Muscle layer of duodenum (tissue), 2 donors: ENCODE measurements around the gene HIF1AN.
"Not testable (repeated sequence)": the region's sequence is repeated elsewhere in the genome, so short reads cannot be mapped to it uniquely, and the experiment has no call there.

Experiments used
- H3K27ac ChIP-seq: one replicate; pipeline ENCODE4 v1.7.0; 2013; ENCODE audit warnings: mild to moderate bottlenecking, low read length
- H3K27me3 ChIP-seq: one replicate; pipeline ENCODE4 v1.7.0; 2013; ENCODE audit warnings: low read depth, mild to moderate bottlenecking, control low read depth, low read length
- H3K36me3 ChIP-seq, 2 donors: one replicate each; pipeline ENCODE4 v1.7.0; 2013; ENCODE audit warnings: low read length in 2 of 2, control low read depth in 1 of 2, mild to moderate bottlenecking in 1 of 2; ENCODE audit not compliant: insufficient read depth in 2 of 2, control insufficient read depth in 1 of 2
- H3K4me1 ChIP-seq, 2 donors: one replicate each; pipeline ENCODE4 v1.7.0; 2013; ENCODE audit warnings: low read length in 2 of 2, mild to moderate bottlenecking in 2 of 2, control low read depth in 1 of 2, moderate library complexity in 1 of 2; ENCODE audit not compliant: insufficient read depth in 2 of 2, control insufficient read depth in 1 of 2
- H3K4me3 ChIP-seq, 2 donors: one replicate each; pipeline ENCODE4 v1.7.0; 2013; ENCODE audit warnings: low read length in 2 of 2, low read depth in 1 of 2, mild to moderate bottlenecking in 1 of 2
- H3K9me3 ChIP-seq, 2 donors: one replicate each; pipeline ENCODE4 v1.7.0; 2013; ENCODE audit warnings: low read length in 2 of 2, control low read depth in 1 of 2, mild to moderate bottlenecking in 1 of 2; ENCODE audit not compliant: control insufficient read depth in 1 of 2
- donor health status: healthy.

HIF1AN gene

DNA sequence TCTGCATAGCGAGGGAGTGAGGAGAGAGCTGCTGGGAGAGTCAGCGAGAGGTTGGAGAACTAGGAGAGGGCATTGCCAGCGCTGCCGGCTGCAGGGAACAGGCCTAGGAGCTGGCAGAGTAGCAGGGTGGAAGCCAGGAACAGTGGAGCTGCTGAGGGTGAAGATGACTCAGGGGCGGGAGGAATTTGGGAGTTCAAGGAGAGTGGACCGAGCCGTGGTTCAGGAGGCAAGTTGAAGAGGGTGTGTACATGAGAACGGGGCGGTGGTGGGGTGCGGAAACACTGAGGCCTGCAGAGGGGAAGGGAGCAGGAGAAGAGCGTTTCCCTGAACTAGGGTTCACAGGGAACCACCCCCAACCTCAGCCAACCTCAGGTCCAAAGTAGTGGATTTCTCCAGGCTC lies 31.5 kb downstream of the HIF1AN start:
- no peak overlapping the region for H3K27ac ChIP-seq
- peaks cover 0 to 8% of the 10 kb centered on the region in 2 donors for H3K4me1 ChIP-seq
- H3K4me3 ChIP-seq: no peak overlapping the region
- H3K36me3 ChIP-seq: no peaks in the 10 kb centered on the region
- peaks cover 27% of the 10 kb centered on the region for H3K27me3 ChIP-seq
- H3K9me3 ChIP-seq: no peaks in the 10 kb centered on the region

- no peaks in the 10 kb centered on the region for H3K36me3 ChIP-seq
- H3K4me3 ChIP-seq: no peak overlapping the region
- H3K27me3 ChIP-seq: peaks cover 27% of the 10 kb centered on the region
- H3K27ac ChIP-seq: no peak overlapping the region
- peaks cover 0 to 2% of the 10 kb centered on the region in 2 donors for H3K4me1 ChIP-seq
- H3K9me3 ChIP-seq: no peaks in the 10 kb centered on the region
These were observed 32.1 kb downstream of the HIF1AN start for GRCh38 chr10:100567826-100568225.

- Histone ChIP-seq H3K27ac (no peak overlapping the region), H3K27me3 (peaks cover 27% of the 10 kb centered on the region), H3K4me1 (no peaks in the 10 kb centered on the region), H3K4me3 (no peak overlapping the region), H3K36me3 (no peaks in the 10 kb centered on the region), H3K9me3 (no peaks in the 10 kb centered on the region)
These were observed 33.2 kb downstream of the HIF1AN start for GRCh38 chr10:100568912-100569311.

DNA sequence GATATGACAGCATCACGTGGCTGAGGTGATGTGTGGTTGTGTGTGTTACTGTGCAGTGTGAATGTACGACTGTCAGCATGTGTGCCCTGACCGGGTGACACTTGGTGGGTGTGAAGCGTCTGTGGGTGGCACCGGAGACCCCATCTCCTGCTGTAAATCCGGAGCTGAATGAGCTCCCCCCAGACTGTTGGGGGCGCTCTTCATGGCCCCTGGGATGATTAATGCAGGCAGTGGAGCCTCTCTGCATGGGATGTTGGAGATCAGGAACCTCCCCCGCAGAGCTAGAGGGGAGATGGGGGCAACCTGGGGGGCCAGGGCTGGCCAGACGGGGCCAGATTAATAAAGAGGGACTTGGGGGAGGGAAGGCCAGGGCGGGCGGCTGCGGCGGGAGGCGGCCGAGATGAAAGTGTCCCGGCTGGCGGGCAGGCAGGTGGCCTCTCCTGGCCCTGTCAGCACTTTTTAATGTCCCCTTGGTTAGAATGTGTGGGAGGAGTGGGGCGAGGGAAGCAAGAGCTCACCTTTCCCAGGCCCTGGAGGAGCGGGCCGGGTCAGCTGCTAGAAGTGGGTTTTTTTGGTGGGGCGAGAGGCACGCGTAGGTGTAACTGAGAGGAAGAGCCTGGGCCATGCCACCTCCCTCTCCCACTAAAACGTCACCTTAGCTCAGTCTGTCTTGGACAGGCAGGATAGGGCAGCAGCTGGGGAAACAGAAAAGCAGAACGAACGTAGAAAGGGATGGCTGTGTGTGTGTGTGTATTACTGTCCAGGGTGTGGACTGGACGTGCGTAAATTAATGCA lies 34.1 kb downstream of the HIF1AN start:
- no peaks in the 10 kb centered on the region for H3K36me3 ChIP-seq
- no peaks in the 10 kb centered on the region for H3K9me3 ChIP-seq
- no peaks in the 10 kb centered on the region for H3K4me1 ChIP-seq
- H3K4me3 ChIP-seq: no peak overlapping the region
- H3K27ac ChIP-seq: no peak overlapping the region
- H3K27me3 ChIP-seq: peaks cover 27% of the 10 kb centered on the region

GRCh38 chr10:100570506-100570905 lies 34.8 kb downstream of the HIF1AN start:
- no peaks in the 10 kb centered on the region for H3K9me3 ChIP-seq
- H3K27ac ChIP-seq: no peak overlapping the region
- H3K27me3 ChIP-seq: peaks cover 27% of the 10 kb centered on the region
- H3K4me1 ChIP-seq: no peaks in the 10 kb centered on the region
- H3K4me3 ChIP-seq: no peak overlapping the region
- H3K36me3 ChIP-seq: no peaks in the 10 kb centered on the region

- Histone ChIP-seq H3K4me1 (no peaks in the 10 kb centered on the region), H3K27ac (no peak overlapping the region), H3K36me3 (no peaks in the 10 kb centered on the region), H3K27me3 (peaks cover 23% of the 10 kb centered on the region), H3K4me3 (no peak overlapping the region), H3K9me3 (no peaks in the 10 kb centered on the region)
These were observed 35.5 kb downstream of the HIF1AN start for GRCh38 chr10:100571084-100571856.

DNA sequence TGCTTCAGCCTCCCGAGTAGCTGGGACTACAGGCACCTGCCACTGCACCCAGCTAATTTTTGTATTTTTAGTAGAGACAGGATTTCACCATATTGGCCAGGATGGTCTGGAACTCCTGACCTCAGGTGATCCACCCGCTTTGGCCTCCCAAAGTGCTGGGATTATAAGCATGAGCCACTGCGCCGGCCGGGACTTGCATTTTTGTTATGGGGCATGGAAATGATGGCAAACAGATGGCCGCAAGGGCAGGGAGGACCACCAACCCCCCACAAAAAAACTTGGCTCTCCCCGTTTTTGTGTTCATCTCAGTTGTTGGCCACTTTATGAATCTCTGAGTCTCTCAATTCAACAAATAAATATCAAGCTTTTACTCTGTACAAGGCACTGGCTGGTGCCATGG lies 39.4 kb downstream of the HIF1AN start:
- not testable (repeated sequence) for H3K4me3 ChIP-seq, H3K27me3 ChIP-seq, H3K36me3 ChIP-seq, H3K27ac ChIP-seq, H3K4me1 ChIP-seq, H3K9me3 ChIP-seq

DNA sequence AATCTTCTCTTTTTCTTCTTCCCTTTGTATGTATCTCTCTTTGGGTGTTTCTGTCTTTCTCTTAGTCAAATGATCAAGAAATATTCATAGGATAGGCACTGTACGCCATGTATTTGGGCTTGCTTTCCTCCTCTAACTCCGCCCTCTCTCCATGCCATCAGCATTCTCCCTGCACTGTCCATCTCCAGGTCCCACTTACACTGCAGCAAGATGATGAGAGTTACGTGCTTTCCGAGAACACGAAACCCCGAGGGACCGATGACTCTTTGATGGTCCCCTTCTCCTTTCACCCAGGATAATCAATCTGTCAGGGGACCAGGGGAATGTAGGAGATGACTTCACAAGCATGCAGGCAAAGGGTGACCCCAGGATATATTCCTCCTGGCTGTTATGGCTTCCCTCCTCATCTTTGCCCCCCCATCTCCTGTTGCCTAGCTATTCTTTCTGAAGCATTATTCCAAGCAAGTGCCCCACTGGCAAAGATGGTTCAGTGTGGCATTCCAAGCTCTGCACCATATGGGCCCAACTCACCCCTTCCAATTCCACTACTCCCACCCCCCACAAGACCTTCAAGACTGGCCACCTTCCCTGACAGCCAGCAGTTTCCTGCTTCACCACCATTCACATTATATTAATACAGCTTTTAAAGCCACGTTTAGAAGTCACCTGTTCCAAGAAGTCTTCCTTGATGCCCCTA lies 40.0 kb downstream of the HIF1AN start:
- Histone ChIP-seq H3K27me3 (no peaks in the 10 kb centered on the region), H3K4me3 (no peak overlapping the region), H3K36me3 (no peaks in the 10 kb centered on the region)

DNA sequence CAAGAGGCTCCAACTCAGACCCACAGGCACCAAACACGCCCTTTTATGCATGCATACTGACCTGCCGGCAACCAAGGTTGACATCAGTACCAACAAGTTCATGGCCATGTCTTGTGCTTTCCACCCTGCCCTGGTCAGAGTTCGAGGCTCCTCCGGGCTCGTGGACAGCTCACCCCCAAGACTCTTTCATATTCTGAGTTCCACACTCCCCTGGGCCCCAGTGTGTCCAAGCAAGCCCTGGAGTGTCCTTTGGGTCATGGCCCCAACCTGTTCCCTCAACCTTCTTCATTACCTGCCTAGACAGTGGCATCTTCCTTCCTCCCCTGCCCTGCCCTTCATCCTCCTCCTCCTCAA lies 40.5 kb downstream of the HIF1AN start:
- Histone ChIP-seq H3K4me3 (no peak overlapping the region), H3K27me3 (no peaks in the 10 kb centered on the region), H3K36me3 (no peaks in the 10 kb centered on the region)

More for the DNA sequence above, 40.0 kb downstream of the HIF1AN start:
- no peaks in the 10 kb centered on the region for H3K9me3 ChIP-seq
- H3K27ac ChIP-seq: no peak overlapping the region
- no peaks in the 10 kb centered on the region for H3K4me1 ChIP-seq

GRCh38 chr10:100579261-100580090 lies 43.7 kb downstream of the HIF1AN start:
- Histone ChIP-seq H3K9me3 (no peaks in the 10 kb centered on the region), H3K27ac (no peak overlapping the region), H3K27me3 (no peaks in the 10 kb centered on the region), H3K4me3 (no peak overlapping the region), H3K4me1 (no peaks in the 10 kb centered on the region), H3K36me3 (no peaks in the 10 kb centered on the region)

More for the DNA sequence above, 40.5 kb downstream of the HIF1AN start:
- Histone ChIP-seq H3K9me3 (no peaks in the 10 kb centered on the region), H3K27ac (no peak overlapping the region), H3K4me1 (no peaks in the 10 kb centered on the region)

DNA sequence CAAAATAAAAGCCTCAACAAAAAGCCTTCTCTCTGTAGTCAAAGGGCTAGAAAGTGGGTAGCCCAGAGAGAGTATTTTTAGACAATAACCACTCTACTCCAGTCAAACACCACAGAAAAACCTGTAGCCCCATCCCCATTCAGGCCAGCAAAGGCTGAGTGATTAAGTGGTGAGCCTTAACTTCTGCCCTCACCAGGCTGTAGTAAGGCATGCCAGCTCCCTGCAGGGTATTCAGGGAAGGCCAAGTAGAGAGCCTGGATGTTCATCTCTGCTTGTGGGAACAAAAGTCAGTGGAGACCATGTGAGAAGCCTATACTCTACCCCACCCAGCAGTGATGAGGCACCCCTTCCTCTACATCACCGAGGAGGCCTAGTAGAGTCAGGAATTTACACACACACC lies 51.2 kb downstream of the HIF1AN start:
- H3K36me3 ChIP-seq: no peaks in the 10 kb centered on the region
- H3K4me3 ChIP-seq: no peak overlapping the region
- H3K27ac ChIP-seq: no peak overlapping the region
- peaks cover 0 to 6% of the 10 kb centered on the region in 2 donors for H3K9me3 ChIP-seq
- H3K27me3 ChIP-seq: no peaks in the 10 kb centered on the region
- H3K4me1 ChIP-seq: no peaks in the 10 kb centered on the region
